HCT116 (cell line): ENCODE data around the gene FBXO40.

Experiments used
- POLR2A ChIP-seq: IDR thresholded peaks from 2 replicates; pipeline ENCODE4 v1.7.0; 2011; ENCODE audit warnings: borderline replicate concordance; ENCODE audit not compliant: insufficient read depth, insufficient read length; ENCODE audit errors: extremely low read depth
- TF ChIP-seq, protein P1 (sequence below), 3 experiments: fragments of 200-600 bp in 1 of 3; sonication (generic) in 1 of 3; IDR thresholded peaks in 2 of 3; conservative IDR thresholded peaks in 1 of 3; 2 replicates each; pipeline ENCODE4 v1.5.1; 2012 to 2017; ENCODE audit warnings: low read depth in 2 of 3, low read length in 2 of 3, antibody characterized with exemption in 1 of 3, borderline replicate concordance in 1 of 3, control low read depth in 1 of 3, mild to moderate bottlenecking in 1 of 3, mixed read lengths in 1 of 3, mixed run types in 1 of 3, moderate library complexity in 1 of 3; ENCODE audit not compliant: insufficient read depth in 1 of 3

DNA sequence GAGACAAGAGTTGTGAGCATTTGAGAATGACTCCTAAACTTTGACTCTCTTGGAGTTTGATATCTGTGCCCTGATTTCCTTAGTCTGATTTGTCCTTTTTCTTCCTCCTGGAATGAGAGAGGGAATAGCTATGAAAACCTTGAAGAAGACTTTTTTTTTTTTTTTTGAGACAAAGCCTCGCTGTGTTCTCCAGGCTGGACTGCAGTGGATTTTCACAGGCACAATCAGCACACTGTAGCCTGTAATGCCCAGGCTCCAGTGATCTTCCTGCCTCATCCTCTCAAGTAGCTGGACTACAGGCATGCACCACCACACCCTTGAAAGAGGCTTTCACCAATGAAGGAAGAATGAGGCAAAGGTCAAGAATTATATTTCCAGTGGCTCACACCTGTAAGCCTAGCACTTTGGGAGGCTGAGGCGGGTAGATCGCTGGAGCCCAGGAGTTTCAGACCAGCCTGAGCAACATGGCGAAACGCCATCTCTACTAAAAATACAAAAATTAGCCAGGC, 35.7 kb upstream of the FBXO40 start:
- TF ChIP-seq, protein P1, sequence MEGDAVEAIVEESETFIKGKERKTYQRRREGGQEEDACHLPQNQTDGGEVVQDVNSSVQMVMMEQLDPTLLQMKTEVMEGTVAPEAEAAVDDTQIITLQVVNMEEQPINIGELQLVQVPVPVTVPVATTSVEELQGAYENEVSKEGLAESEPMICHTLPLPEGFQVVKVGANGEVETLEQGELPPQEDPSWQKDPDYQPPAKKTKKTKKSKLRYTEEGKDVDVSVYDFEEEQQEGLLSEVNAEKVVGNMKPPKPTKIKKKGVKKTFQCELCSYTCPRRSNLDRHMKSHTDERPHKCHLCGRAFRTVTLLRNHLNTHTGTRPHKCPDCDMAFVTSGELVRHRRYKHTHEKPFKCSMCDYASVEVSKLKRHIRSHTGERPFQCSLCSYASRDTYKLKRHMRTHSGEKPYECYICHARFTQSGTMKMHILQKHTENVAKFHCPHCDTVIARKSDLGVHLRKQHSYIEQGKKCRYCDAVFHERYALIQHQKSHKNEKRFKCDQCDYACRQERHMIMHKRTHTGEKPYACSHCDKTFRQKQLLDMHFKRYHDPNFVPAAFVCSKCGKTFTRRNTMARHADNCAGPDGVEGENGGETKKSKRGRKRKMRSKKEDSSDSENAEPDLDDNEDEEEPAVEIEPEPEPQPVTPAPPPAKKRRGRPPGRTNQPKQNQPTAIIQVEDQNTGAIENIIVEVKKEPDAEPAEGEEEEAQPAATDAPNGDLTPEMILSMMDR (IDR thresholded peaks at IDR 0.05 in 2 of 3, conservative IDR thresholded peaks at IDR 0.05 in 1 of 3; ENCODE audit: borderline replicate concordance in 1 of 3, insufficient read depth in 1 of 3, low read depth in 2 of 3, low read length in 2 of 3) = no peak
- no peak for TF ChIP-seq POLR2A
